K562 (cell line): ENCODE results near the gene AGFG1. TPM values are rescaled to one million over a fixed set of nuclear protein-coding genes. Genes with fewer than 3 reads are reported as not detected.

ENCODE experiments used
- BMI1 ChIP-seq: fragments of 150-350 bp; IDR thresholded peaks from 2 replicates; pipeline ENCODE4 v1.6.1; 2014; ENCODE audit warnings: low read length
- CHD1 ChIP-seq: fragments of 200-600 bp; sonication (generic); IDR thresholded peaks from one replicate; pipeline ENCODE4 v1.6.1; 2012; ENCODE audit warnings: mild to moderate bottlenecking, moderate library complexity, low read length, inconsistent platforms
- CTBP1 ChIP-seq: fragments of 450-650 bp; IDR thresholded peaks from 2 replicates; pipeline ENCODE4 v1.6.1; 2016; ENCODE audit warnings: borderline replicate concordance
- DNMT1 ChIP-seq: fragments of 450-650 bp; IDR thresholded peaks from 2 replicates; pipeline ENCODE4 v1.6.1; 2016; ENCODE audit warnings: antibody characterized with exemption, mild to moderate bottlenecking
- FOS ChIP-seq: IDR thresholded peaks from 3 replicates; pipeline ENCODE4 v1.6.1; 2011; ENCODE audit not compliant: insufficient read length; ENCODE audit errors: extremely low read depth
- GABPA ChIP-seq: fragments of 200-800 bp; sonication (Bioruptor generic); conservative IDR thresholded peaks from 2 replicates; pipeline ENCODE4 v1.6.1; 2016; ENCODE audit warnings: low read depth, missing genetic modification characterization, missing compliant biosample characterization
- GABPB1 ChIP-seq: sonication (generic); formaldehyde crosslinking; IDR thresholded peaks from 2 replicates; pipeline ENCODE4 v1.8.0; 2022; ENCODE audit warnings: mild to moderate bottlenecking, missing genetic modification reagents
- HES1 ChIP-seq: fragments of 450-650 bp; IDR thresholded peaks from 2 replicates; pipeline ENCODE4 v1.6.1; 2016; ENCODE audit warnings: low read depth, mild to moderate bottlenecking, moderate library complexity
- NFRKB ChIP-seq: fragments of 450-650 bp; IDR thresholded peaks from 2 replicates; pipeline ENCODE4 v1.6.1; 2016; ENCODE audit warnings: low read depth
- PCBP2 ChIP-seq: fragments of 200-400 bp; formaldehyde crosslinking; IDR thresholded peaks from 2 replicates; pipeline ENCODE4 v1.6.1; 2018; ENCODE audit warnings: low read length, low read depth, mild to moderate bottlenecking, moderate library complexity; ENCODE audit not compliant: poor library complexity, severe bottlenecking
- PHB ChIP-seq: fragments of 250-450 bp; sonication (Bioruptor Pico); IDR thresholded peaks from 2 replicates; pipeline ENCODE4 v1.5.0; 2021
- PHF8 ChIP-seq: fragments of 200-600 bp; sonication (generic); IDR thresholded peaks from 2 replicates; pipeline ENCODE4 v1.6.1; 2012; ENCODE audit warnings: mixed run types, mild to moderate bottlenecking, inconsistent platforms, low read length, moderate library complexity, borderline replicate concordance
- POLR2AphosphoS5 ChIP-seq: IDR thresholded peaks from 2 replicates; pipeline ENCODE4 v1.6.1; 2011; ENCODE audit warnings: mild to moderate bottlenecking, low read depth, low read length, moderate library complexity; ENCODE audit not compliant: control insufficient read depth, insufficient read depth
- RBFOX2 ChIP-seq: fragments of 200-400 bp; formaldehyde crosslinking; IDR thresholded peaks from 2 replicates; pipeline ENCODE4 v1.6.1; 2017; ENCODE audit warnings: low read depth, mild to moderate bottlenecking, low read length, moderate library complexity
- RBM17 ChIP-seq: fragments of 200-400 bp; formaldehyde crosslinking; IDR thresholded peaks from 2 replicates; pipeline ENCODE4 v1.6.1; 2017; ENCODE audit warnings: low read depth, mild to moderate bottlenecking, low read length, borderline replicate concordance
- SIN3A ChIP-seq, 2 experiments: fragments of 150-350 bp in 1 of 2; IDR thresholded peaks; 2 replicates each; pipeline ENCODE4 v1.6.1; 2011 to 2016; ENCODE audit warnings: borderline replicate concordance in 2 of 2, low read depth in 2 of 2, low read length in 2 of 2, mild to moderate bottlenecking in 2 of 2, moderate library complexity in 2 of 2; ENCODE audit not compliant: control insufficient read depth in 1 of 2
- TAF1 ChIP-seq: IDR thresholded peaks from 2 replicates; pipeline ENCODE4 v1.6.1; 2011; ENCODE audit warnings: mild to moderate bottlenecking, low read length, moderate library complexity; ENCODE audit not compliant: insufficient read depth, control insufficient read depth, severe bottlenecking; ENCODE audit errors: extremely low read depth
- TSC22D4 ChIP-seq: fragments of 450-650 bp; IDR thresholded peaks from 2 replicates; pipeline ENCODE4 v1.6.1; 2016; ENCODE audit warnings: missing genetic modification characterization, missing biosample characterization, control low read depth
- YY1 ChIP-seq, 3 experiments: IDR thresholded peaks; 2 replicates each; pipeline ENCODE4 v1.6.1; 2011; ENCODE audit warnings: low read length in 2 of 3, mild to moderate bottlenecking in 2 of 3, moderate library complexity in 2 of 3, borderline replicate concordance in 1 of 3, control low read depth in 1 of 3, low read depth in 1 of 3; ENCODE audit not compliant: insufficient read depth in 3 of 3, insufficient replicate concordance in 2 of 3, control insufficient read depth in 1 of 3, insufficient read length in 1 of 3; ENCODE audit errors: extremely low read depth in 1 of 3
- ZFX ChIP-seq: sonication (generic); formaldehyde crosslinking; IDR thresholded peaks from 2 replicates; pipeline ENCODE4 v1.8.0; 2022; ENCODE audit warnings: mild to moderate bottlenecking, missing genetic modification reagents, moderate library complexity
- ZNF121 ChIP-seq: sonication (generic); formaldehyde crosslinking; conservative IDR thresholded peaks from 2 replicates; pipeline ENCODE4 v1.8.0; 2022; ENCODE audit warnings: missing genetic modification reagents
- ZNF133 ChIP-seq: fragments of 250-450 bp; sonication (Bioruptor Pico); IDR thresholded peaks from 2 replicates; pipeline ENCODE4 v1.4.0; 2020; ENCODE audit warnings: mild to moderate bottlenecking
- ZNF316 ChIP-seq: fragments of 450-650 bp; IDR thresholded peaks from 2 replicates; pipeline ENCODE4 v1.6.1; 2016
- ZNF395 ChIP-seq: fragments of 200-800 bp; sonication (Bioruptor generic); IDR thresholded peaks from 2 replicates; pipeline ENCODE4 v1.6.1; 2017; ENCODE audit warnings: missing genetic modification characterization, missing compliant biosample characterization
- ZNF431 ChIP-seq: sonication (generic); formaldehyde crosslinking; IDR thresholded peaks from 2 replicates; pipeline ENCODE4 v1.8.0; 2022; ENCODE audit warnings: mild to moderate bottlenecking, missing genetic modification reagents
- ZNF583 ChIP-seq: fragments of 250-450 bp; sonication (Bioruptor Pico); IDR thresholded peaks from 2 replicates; pipeline ENCODE4 v1.4.0; 2020
- ZNF707 ChIP-seq: fragments of 250-450 bp; sonication (Bioruptor Pico); conservative IDR thresholded peaks from 2 replicates; pipeline ENCODE4 v1.8.0; 2022; ENCODE audit warnings: inconsistent platforms, mild to moderate bottlenecking, moderate library complexity
- polyA plus RNA-seq, 8 experiments: library from polyadenylated mRNA; depleted of rRNA in 4 of 8; stranded (reverse) in 5 of 8; unstranded in 3 of 8; fragments of >200 nt; fragmentation: Nextera tagmentation in 2 of 8; fragmentation: Illumina TruSeq in 1 of 8; extraction: Ambion mirVana in 2 of 8; extraction: Trizol in 1 of 8; gene quantifications; 2 replicates each; pipeline versions ENCODE4 v1.2.1 to v1.2.3, GENCODE V29; 2011 to 2014; ENCODE audit warnings: inconsistent platforms in 1 of 8, missing spikeins in 1 of 8
- total RNA-seq, 7 experiments: library from RNA; depleted of rRNA in 6 of 7; stranded (reverse); fragments of >200 nt in 6 of 7; fragmentation: Illumina TruSeq in 2 of 7; extraction: Trizol in 2 of 7; gene quantifications; 2 replicates each; pipeline versions ENCODE4 v1.2.1 to v1.2.3, GENCODE V29; 2011 to 2021; ENCODE audit warnings: low replicate concordance in 1 of 7

The AGFG1 gene
- total and polyA plus RNA-seq, 9 of the 15 experiments (the other 6 are each of a cell fraction or from before 2014, with no cell fraction given): 11.2 to 97.5 (median 36.0) TPM

GRCh38 chr2:227472265-227473121 is 537 bp downstream of the AGFG1 start (continued):
- TF ChIP-seq RBFOX2 (peak; percentile 49; the same call in 1 of the 2 replicates), ZFX (CRISPR knock-in tag) (peak; percentile 48), ZNF121 (no peak), POLR2AphosphoS5 (no peak), ZNF316 (no peak), RBM17 (no peak), BMI1 (no peak), NFRKB (no peak), ZNF133 (no peak), CTBP1 (no peak), ZNF395 (CRISPR knock-in tag) (no peak), PHB (CRISPR knock-in tag) (no peak), TAF1 (peak; percentile 6), ZNF431 (CRISPR knock-in tag) (no peak), SIN3A (IDR thresholded peaks at IDR 0.05; ENCODE audit: borderline replicate concordance in 2 of 2, control insufficient read depth in 1 of 2, low read depth in 2 of 2, low read length in 2 of 2) (no peak), YY1 (IDR thresholded peaks at IDR 0.05; ENCODE audit: borderline replicate concordance in 1 of 3, control insufficient read depth in 1 of 3, extremely low read depth in 1 of 3, insufficient read depth in 3 of 3, insufficient read length in 1 of 3, insufficient replicate concordance in 2 of 3, low read depth in 1 of 3, low read length in 2 of 3) (peak in 1 of 3 experiments; percentile 32), DNMT1 (no peak), ZNF707 (CRISPR knock-in tag) (no peak), TSC22D4 (tag) (no peak), CHD1 (peak; percentile 75), PCBP2 (no peak), GABPA (tag) (0 out of 2 replicates have a peak, but pooled peaks have one; percentile 41), HES1 (no peak), GABPB1 (CRISPR knock-in tag) (no peak), PHF8 (peak; percentile 51; the same call in 1 of the 2 replicates), FOS (no peak), ZNF583 (CRISPR knock-in tag) (no peak)
